HG02870 (cell line): ENCODE data around the gene PNMA8C.
"Not testable (repeated sequence)": the region's sequence is repeated elsewhere in the genome, so short reads cannot be mapped to it uniquely, and the experiment has no call there.

Experiments
- ATAC-seq: cut with Tn5 transposase; IDR thresholded peaks from one replicate; pipeline ENCODE4 v1.9.1; 2021; ENCODE audit warnings: mild to moderate bottlenecking, moderate library complexity; ENCODE audit not compliant: unreplicated experiment

PNMA8C gene

DNA sequence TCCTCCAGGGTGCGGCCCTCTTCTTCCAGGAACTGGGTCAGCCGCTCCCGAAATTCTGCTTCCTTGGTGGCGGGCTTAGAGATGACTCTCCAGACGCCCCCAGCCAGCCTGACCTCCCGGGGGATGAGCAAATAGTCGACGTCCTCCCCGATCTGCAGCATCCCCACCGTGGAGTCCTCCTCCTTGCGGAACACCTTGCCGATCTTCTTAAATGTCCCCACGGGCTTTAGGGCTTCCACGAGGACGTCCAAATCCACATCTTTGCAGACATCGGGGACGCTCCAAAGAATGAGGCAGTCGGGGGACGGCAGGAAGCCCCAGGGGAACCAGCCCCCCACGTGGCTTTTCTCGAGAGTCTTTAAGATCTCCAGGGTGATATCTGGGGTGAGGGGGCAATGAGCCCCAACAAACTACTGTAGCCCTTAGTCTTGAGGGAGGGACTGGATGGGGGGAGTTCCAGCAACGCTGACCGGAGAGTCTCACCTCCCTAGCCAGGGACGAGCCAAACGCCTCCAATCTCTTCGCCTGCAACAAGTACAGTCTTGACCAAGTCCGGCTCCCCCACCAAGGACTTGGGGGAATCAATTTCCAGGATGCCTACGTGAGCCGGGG, 16.0 kb downstream of the PNMA8C start:
- no peak for ATAC-seq

DNA sequence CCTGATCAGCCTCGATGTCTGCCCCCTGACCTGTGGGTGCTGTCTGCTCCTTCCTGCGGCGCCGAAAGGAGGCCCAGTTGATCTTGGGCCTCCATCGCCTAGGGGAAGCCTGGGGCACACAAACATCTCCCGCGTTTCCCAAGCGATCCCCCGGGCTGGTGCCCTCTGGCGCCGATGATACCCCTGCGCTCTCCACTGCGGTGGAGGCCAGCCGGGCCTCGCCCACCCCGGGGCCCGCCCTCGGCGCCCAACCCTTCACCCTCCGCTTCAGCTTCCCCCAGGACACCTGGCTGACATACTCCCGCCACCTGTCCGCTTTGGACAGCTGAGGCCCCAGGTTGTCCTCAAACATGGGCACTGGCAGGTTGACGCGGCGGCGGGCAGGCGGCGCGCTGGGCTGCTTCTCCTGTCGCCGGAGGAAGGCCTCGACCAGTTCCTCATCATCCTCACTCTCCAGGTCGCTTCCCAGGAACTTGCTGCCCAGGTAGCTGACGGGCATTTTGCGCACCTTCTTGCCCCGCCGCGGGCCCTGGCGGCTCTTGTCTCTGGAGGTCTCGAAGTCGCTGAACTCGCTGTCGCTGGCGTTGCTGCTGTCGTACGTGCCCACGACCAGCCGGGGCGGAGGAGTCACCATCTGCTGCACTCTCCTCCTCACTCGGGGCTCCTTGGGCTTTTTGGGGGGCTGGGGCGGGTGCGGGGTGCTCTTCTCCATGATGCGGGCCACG, 16.6 kb downstream of the PNMA8C start:
- ATAC-seq = no peak

DNA sequence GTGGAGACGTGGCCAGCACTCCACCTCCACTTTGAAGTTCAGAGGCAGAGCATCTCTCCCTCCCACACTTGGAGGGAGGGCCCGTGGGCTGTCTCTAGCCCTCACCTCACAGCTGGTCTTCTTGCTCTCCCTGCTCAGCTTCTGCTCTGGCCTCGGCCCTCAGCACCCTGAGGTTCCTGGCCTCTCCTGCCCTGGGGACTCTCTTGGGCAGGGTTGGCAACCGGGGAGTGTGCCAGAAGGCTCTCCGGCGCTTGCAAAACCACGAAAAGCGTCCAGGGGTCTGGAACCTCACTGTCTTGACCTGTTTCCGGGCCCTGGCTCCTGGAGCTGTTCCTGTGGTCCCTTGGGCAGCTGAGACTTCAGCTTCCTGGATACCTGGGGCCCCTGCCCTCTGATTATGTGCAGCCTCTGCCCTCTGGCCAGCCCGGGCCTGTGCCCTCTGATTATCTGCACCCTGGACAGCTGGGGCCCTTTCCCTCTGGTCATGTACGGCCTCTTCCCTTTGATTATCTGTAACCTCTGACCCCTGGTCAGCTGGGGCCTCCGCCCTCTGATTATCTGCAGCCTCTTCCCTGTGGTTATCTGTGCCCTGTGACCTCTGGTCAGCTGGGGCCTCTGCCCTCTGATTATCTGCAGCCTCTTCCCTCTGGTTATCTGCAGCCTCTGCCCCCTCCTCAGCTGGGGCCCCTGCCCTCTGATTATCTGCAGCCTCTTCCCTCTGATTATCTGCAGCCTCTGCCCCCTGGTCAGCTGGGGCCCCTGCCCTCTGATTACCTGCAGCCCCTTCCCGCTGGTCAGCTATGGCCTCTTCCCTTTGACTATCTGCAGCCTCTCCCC, 17.4 kb downstream of the PNMA8C start:
- ATAC-seq = no peak

DNA sequence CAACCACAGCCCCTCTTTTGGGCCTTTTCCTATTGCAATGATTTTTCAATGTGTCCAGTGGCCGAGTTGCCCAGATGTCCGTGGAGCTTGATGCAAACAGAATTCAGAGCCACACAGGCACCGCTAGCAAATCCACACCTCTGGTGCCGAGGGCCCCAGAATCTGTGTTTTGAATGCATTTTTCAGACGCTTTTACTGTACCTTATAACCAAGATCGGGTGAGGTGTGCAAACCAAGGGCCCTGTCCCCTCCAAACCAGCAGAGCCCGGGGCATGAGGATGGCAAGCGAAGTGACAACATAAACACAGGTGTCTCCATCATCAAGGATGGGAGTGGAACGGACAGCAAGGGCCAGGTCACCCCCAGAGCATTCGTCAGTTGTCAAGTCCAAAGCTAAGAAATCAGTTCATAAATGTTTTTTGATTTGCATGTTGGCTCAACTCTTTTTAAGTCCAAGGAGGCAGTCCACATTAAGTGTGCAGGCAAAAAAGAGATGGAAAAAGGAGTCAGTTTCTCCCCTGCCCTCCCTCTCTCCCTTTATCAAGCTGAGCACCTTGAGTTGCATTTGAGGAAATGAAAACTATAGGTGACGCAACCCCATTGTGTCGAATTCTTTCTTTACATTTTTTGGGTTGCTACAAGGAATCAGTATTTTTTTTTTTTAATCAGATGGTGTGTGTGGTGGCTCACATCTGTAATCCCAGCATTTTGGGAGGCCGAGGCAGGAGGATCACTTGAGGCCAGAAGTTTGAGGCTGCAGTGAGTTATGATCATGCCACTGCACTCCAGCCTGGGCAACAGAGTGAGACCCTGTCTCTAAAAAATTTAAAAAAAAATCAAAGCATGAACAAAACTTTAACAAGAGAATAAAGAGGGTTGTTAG, 18.3 kb downstream of the PNMA8C start:
- no peak for ATAC-seq

DNA sequence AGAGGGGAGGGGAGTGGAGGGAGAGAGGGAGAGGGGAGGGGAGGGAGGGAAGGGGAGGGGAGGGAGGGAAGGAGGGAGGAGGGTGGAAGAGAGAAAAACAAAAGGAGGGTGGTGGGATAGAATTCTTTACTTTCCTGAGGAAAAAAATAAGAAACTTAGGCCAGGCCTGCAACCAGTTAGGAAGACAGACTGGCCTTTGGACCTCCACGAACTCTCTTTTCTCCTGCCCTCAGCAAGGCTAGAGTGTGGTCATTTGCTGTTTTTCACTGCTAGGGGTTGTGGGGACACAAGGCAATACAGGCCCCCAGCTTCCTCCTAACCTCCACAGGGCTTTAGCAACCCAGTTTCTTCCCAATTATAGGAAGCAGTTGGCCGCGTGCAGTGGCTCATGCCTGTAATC, 19.5 kb downstream of the PNMA8C start:
- ATAC-seq = no peak

DNA sequence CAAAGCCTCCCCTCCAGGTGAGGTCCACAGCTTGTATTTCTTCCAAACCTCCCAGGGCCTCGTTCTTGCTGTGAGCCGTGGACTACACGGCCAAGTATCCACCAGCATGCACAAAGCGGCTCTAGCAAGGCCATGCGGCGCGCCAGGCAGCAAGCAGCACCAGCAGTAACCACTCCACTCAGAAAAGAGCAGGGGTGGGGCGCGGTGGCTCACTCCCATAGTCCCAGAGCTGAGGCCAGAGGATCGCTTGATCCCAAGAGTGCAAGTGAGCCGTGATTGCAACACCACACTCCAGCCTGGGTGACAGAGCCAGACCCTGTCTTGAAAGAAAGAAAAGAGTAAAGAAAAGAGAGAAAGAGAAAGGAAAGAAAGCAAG, 20.1 kb downstream of the PNMA8C start:
- ATAC-seq = no peak

DNA sequence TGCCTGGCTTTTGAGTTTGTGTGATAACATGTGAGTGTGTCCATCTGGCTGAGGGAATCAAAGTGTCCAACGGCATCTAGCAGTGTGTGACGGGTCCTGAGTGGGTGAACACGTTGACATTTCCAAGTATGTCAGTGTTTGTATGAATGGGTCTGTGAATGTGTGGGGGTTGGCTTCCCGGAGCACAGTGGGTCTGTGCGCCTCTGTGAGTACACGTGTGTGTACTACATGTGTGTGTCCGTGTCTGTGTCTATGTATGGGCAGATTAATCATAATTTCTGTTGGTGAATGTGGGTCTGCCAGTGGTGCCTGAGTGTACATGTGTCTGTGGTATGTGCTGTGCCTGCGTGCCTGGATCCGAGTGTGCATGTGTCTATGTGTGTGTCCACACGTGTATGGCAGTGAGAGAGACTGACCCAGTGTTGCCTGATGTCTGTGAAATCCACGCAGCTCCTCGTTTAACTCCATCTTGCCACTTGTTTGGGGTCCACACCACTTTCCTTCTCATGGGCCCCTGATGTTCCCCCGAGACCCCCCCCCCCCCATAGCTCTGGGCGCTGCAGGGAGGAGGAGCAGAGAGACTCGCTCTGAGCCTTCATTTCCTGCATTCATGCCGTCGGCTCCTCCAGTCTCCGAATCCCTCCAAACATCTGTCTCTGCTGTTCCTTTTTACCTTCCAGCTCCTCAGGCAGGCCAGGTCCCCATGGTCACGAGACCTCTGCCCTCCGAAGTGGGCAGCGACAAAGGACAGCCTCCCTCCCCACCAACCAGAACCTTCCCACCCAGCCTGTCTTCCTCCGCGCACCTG, 20.7 kb downstream of the PNMA8C start:
- no peak for ATAC-seq

DNA sequence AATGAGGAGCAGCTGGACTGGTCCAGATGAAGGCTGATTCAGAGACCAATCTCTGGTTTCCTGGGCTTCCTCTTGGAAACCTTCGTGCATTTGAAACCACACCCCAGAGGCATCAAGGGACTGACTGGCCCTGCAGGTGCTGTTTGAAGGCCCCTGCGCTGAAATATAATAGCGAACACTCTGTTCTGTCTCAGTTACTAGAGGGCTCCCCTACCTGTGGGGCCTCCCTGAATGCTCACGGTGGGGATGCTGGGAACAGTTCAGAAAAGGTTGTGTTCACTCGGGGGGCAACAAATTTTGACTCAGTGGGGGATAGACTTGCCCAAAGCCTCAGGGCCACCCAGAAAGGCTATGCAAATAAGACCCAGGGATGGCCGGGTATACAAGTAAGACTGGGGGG, 21.8 kb downstream of the PNMA8C start:
- ATAC-seq = no peak

DNA sequence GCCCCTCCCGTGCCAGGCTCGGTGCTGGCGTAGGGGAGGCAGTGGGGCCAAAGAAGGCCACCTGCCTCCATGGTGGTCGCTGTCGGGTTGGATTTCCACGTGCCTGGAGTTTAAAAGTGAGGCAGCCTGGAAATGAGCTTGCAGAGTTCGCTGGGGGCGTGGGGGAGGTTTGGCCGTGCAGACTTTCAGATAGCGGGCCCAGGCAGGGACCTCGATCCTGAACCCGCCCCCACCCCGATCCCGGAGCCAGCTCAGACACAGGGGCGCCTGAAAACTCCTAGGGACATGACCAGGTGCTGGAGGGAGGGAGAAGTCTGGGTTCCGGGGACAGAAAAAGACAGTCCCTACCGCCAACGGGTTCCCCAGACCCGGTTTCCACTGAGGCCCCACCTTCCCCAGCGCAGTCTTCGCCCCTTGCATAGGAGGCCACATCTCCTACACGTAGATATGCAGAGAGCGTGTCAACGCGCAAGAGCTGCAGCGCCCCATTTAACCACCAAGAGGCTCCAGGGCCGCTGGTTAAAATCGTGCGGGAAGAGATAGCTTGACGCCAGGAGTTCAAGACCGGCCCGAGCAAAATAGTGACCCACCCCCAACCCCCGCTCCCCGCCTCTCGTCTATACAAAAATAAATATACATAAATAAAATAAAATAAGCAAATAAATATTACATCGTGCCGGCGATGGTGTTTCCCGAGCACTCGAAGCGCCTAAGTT, 23.8 kb downstream of the PNMA8C start:
- no peak for ATAC-seq

DNA sequence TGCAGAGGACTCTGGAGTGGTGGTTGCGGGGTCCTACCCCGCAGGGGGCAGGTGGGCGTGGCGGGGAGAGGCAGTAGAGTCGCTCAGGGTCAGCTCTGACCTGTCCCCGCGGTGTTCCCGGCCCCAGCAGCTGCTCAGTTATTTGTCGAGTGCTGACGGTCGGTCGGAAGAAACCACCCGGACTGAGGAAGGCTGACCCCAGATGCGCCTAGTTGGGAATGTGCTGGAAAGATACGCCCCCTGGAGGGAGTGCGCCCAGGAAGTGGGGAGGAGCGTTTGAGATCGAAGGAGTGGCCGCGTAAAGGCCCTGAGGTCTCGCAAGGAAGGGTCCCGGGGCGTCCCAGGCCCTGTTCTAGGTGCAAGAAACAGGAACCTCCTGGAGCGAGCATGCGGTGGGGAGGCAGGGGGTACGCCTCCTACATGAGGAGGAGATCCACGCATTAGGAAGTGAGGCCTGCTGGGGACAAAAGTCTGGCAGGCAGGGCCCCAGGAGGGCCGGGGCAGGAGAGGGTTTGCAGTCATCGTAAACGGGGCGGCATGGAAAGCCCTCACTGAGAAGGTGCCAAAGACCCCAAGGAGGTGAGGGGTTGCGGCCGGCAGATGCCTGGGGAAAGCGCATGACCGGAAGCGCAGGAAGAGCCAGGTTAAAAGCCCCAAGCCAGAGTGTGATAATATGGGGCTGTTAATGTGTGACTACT, 24.5 kb downstream of the PNMA8C start:
- no peak for ATAC-seq

DNA sequence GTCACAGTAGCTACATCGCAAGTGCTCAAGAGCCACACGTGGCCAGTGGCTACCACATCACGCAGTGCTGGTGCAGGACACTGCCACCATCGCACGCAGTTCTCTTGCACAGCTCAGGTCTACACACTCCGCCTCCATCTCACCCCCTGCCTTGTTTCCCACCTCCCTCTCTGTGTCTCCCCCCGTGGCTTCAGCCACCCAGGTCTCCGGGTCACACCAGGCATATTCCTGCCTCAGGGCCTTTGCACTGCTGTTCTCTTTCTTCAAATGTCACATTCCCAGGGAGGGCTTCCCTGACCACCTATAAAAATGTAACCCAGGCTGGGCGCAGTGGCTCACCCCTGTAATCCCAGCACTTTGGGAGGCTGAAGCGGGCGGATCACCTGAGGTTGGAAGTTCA, 26.0 kb downstream of the PNMA8C start:
- ATAC-seq = no peak

DNA sequence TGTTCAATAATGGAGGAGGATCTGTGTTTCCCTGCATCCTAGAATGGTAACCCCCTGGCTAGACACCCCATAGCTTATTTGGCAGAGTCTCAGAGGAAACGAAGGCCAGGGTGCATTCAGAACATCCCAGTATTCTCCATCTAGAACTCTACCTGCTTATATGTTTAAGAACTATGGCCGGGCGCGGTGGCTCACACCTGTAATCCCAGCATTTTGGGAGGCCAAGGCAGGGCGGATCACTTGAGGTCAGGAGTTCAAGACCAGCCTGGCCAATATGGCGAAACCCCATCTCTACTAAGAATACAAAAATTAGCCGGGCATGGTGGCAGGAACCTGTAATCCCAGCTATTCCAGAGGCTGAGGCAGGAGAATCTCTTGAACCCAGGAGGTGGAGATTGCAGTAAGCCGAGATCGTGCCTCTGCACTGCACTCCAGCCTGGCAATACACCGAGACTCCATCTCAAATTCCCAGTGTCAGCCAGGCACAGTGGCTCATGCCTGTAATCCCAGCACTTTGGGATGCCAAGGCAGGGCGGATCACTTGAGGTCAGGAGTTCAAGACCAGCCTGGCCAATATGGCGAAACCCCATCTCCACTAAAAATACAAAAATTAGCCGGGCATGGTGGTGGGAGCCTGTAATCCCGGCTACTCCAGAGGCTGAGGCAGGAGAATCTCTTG, 30.8 kb downstream of the PNMA8C start:
- ATAC-seq = not testable (repeated sequence)

DNA sequence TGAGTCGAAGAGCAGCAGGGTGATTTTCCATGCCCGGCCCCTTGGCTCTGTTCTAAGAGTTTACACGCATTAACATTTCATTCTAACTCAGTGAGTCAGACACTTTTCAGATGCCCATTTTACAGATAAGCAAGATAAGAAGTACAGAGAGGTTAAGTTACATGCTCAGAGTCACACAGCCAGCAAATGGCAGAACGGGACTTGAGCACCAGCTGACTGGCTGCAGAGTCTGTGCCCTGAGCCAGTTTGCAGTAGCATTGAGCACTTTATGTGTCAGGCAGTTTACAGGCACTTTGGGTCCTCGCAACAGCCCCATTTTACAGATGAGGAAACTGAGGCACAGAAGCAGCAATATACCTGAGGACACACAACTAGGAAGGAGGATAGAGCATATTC, 34.3 kb downstream of the PNMA8C start:
- no peak for ATAC-seq

DNA sequence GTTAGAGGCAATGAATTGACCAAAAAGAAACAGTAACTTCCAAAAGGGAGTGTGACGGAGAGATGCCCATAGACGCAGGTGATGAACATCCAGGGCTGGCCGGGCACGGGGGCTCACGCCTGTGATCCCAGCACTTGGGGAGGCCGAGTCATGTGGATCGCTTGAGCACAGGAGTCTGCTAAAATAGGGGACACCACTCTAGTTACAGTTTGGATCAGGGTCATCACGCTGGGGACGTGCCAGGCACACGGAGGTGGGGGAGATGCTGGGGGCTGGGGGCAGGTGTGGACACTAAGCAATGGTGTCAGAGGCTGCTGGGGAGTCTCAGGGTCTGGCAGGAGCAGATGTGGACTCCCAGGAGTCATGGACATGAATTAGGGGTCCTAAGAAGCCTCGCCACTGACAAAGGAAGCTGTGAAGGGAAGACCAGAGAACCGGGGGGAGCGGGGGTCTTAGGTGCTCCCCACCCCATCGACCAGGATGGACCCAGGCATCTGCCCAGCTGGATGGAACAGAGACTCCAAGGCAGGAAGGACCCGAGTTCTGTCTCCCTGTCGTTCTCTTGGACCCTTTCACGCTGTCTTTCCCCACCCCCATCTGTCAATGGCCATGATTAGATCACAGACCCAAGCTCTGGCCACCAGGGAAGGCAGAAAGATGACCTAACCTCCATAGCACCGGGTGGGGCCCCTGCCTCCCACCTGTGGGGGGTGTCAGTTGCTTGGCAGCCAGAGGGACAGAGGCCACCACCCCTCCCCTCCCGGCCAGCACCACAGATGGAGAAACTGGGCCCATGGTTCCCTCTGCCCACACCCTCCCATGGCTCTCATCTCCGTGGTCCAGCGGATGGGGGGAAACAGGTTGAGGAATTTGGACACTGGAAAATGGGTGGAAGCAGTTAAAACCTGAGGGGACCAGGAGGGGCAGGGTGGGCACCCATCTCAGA, 35.0 kb downstream of the PNMA8C start:
- ATAC-seq = no peak

DNA sequence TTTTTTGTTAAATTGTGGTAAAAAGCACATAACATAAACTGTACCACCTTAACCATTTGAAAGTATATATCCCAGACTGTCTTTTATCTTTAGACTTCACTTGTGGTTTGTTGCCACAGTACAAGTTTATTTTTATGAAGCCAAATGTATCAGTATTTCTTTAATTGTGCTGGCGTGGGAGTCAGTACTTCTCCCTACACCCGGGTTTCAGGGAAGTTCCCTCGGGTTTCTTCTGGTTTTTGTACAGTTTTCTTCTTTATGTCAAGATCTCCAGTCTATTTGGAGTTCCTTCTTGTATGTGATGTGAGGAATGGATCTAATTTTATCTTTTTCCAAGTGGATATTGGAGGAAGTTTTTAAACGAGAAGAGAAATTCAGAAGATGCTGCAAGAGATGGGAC, 35.9 kb downstream of the PNMA8C start:
- no peak for ATAC-seq

DNA sequence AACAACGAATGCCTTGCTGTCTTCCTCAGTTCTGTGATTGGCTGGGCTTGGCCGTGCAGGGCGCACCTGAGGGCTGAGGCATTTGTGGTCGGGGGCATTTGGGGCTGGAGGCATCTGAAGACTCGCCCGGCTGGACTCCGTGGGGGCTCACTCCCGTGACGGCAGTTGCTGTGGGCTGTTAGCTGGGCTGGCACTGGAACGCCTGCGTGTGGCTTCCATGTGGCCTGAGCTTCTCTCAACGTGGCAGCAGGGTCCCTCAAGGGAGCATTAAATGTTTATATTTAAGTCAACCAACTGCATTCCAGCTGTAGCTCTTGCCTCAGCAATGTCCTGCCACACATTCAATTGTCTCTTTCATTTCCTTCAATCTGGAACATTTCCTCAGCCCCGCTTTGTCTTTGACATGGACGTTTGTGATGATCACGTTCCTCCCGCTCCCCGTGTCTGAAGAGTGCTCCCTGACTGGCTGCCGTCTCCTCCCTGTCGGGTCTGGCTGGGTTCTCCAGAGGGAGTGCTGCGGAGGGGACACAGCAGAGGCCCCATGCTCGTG, 36.4 kb downstream of the PNMA8C start:
- ATAC-seq = no peak
